Measurements from ENCODE around the gene KDM7A. TPM values are rescaled to one million over a fixed set of nuclear protein-coding genes. Genes with fewer than 3 reads are reported as not detected.

Gene KDM7A
- total RNA-seq, 1 experiment from 2014 or later = 6.6 TPM

GRCh38 chr7:140122965-140123364, 53.8 kb downstream of the KDM7A start:
- DNase-seq = no peak
- TF ChIP-seq, protein P1, sequence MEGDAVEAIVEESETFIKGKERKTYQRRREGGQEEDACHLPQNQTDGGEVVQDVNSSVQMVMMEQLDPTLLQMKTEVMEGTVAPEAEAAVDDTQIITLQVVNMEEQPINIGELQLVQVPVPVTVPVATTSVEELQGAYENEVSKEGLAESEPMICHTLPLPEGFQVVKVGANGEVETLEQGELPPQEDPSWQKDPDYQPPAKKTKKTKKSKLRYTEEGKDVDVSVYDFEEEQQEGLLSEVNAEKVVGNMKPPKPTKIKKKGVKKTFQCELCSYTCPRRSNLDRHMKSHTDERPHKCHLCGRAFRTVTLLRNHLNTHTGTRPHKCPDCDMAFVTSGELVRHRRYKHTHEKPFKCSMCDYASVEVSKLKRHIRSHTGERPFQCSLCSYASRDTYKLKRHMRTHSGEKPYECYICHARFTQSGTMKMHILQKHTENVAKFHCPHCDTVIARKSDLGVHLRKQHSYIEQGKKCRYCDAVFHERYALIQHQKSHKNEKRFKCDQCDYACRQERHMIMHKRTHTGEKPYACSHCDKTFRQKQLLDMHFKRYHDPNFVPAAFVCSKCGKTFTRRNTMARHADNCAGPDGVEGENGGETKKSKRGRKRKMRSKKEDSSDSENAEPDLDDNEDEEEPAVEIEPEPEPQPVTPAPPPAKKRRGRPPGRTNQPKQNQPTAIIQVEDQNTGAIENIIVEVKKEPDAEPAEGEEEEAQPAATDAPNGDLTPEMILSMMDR (conservative IDR thresholded peaks at IDR 0.05) = no peak
- no peaks in the 10 kb centered on the region for H3K27me3 Mint-ChIP-seq (ENCODE audit: low read depth)
- Histone ChIP-seq H3T11ph (ENCODE audit: low read length) (no peak overlapping the region), H3K9me3 (ENCODE audit: control insufficient read depth, low read depth, low read length) (no peaks in the 10 kb centered on the region), H3K4ac (ENCODE audit: low read depth, low read length) (no peak overlapping the region), H3K14ac (ENCODE audit: insufficient read depth, low read length) (no peak overlapping the region), H3K23ac (ENCODE audit: insufficient read length, low read depth, low read length) (no peak overlapping the region), H3K79me1 (ENCODE audit: insufficient read depth, low read depth, low read length, poor library complexity, severe bottlenecking) (no peaks in the 10 kb centered on the region), H3K27me3 (ENCODE audit: insufficient read depth, low read length) (no peaks in the 10 kb centered on the region), H3K56ac (ENCODE audit: insufficient read length, low read depth, low read length) (no peak overlapping the region), H3K9ac (ENCODE audit: extremely low read depth, insufficient read length, low read length) (no peak overlapping the region), H3K18ac (ENCODE audit: insufficient read length, low read depth, low read length) (no peak overlapping the region), H4K5ac (ENCODE audit: insufficient read length, low read depth, low read length) (no peak overlapping the region), H2AK5ac (ENCODE audit: insufficient read length, low read length) (no peak overlapping the region), H3K4me1 (ENCODE audit: insufficient read depth, low read length) (no peaks in the 10 kb centered on the region), H2BK5ac (ENCODE audit: insufficient read length, low read length) (no peak overlapping the region), H3K79me2 (ENCODE audit: insufficient read depth, low read length) (no peaks in the 10 kb centered on the region), H4K20me1 (ENCODE audit: control insufficient read depth, insufficient read depth, insufficient read length) (no peaks in the 10 kb centered on the region), H2BK12ac (ENCODE audit: insufficient read length, low read depth, low read length) (no peak overlapping the region), H2BK120ac (ENCODE audit: low read depth, low read length, poor library complexity, severe bottlenecking) (no peak overlapping the region), H4K91ac (ENCODE audit: insufficient read length, low read depth, low read length) (no peak overlapping the region), H3K4me2 (ENCODE audit: insufficient read depth, insufficient read length, low read length) (no peak overlapping the region), H3K23me2 (ENCODE audit: insufficient read length, low read depth, low read length, poor library complexity, severe bottlenecking) (no peaks in the 10 kb centered on the region), H2BK20ac (ENCODE audit: low read depth, low read length, poor library complexity, severe bottlenecking) (no peak overlapping the region), H2AFZ (ENCODE audit: low read length) (no peak overlapping the region), H4K8ac (replicated peaks; ENCODE audit: insufficient read length, low read depth, low read length) (no peak overlapping the region), H2BK15ac (ENCODE audit: low read depth, low read length) (no peak overlapping the region), H3K27ac (ENCODE audit: insufficient read length, low read depth, low read length) (no peak overlapping the region)
- no peak overlapping the region for H3K4me3 Mint-ChIP-seq
- no peaks in the 10 kb centered on the region for H3K9me3 Mint-ChIP-seq
- H3K36me3 Mint-ChIP-seq (ENCODE audit: insufficient read depth in 1 of 3, low read depth in 3 of 3) = peaks cover 4 to 13% (median 7%) of the 10 kb centered on the region in 3 experiments; a peak in 5 of 7 replicates
- WGBS (ENCODE audit: extremely low coverage, insufficient read length, low lambda C conversion rate) = no CpG with 5 or more reads among the region's 3 CpGs
- H3K27ac Mint-ChIP-seq = no peak overlapping the region; a peak in 1 of 7 replicates
- no peaks in the 10 kb centered on the region for H3K4me1 Mint-ChIP-seq

Data from H9 (cell line).